NB4 (cell line): ENCODE measurements around the gene CLIP4.

ENCODE experiments used
- DNase-seq: peaks from one replicate; pipeline ENCODE4 v3.0.0; 2010; ENCODE audit warnings: low read depth
- H3K4me3 ChIP-seq: one replicate; pipeline ENCODE4 v1.5.1; 2011; ENCODE audit warnings: mild to moderate bottlenecking, low read depth, low read length, moderate library complexity
- CTCF ChIP-seq: IDR thresholded peaks from one replicate; pipeline ENCODE4 v1.5.1; 2012; ENCODE audit warnings: low read depth, low read length
- MAX ChIP-seq: IDR thresholded peaks from 2 replicates; pipeline ENCODE4 v1.6.1; 2011; ENCODE audit warnings: low read depth, low read length
- MYC ChIP-seq: IDR thresholded peaks from 2 replicates; pipeline ENCODE4 v1.6.1; 2011; ENCODE audit warnings: low read depth, low read length
- POLR2A ChIP-seq: IDR thresholded peaks from 2 replicates; pipeline ENCODE4 v1.6.1; 2011; ENCODE audit warnings: mild to moderate bottlenecking; ENCODE audit not compliant: insufficient read length; ENCODE audit errors: extremely low read depth

CLIP4 gene

GRCh38 chr2:29139152-29139551 is 23.9 kb downstream of the CLIP4 start:
- no peak for TF ChIP-seq MYC
- no peak for TF ChIP-seq MAX
- TF ChIP-seq POLR2A, result no peak
- TF ChIP-seq CTCF, result no peak
- no peak overlapping the region for H3K4me3 ChIP-seq
- no peak for DNase-seq

- no peak for DNase-seq
- H3K4me3 ChIP-seq, result no peak overlapping the region
- TF ChIP-seq MYC, result no peak
- TF ChIP-seq POLR2A, result no peak
- no peak for TF ChIP-seq MAX
- no peak for TF ChIP-seq CTCF
Measured at GRCh38 chr2:29139731-29140130, 24.5 kb downstream of the CLIP4 start.

- TF ChIP-seq CTCF, result no peak
- no peak for TF ChIP-seq MYC
- TF ChIP-seq POLR2A, result no peak
- no peak for TF ChIP-seq MAX
- no peak overlapping the region for H3K4me3 ChIP-seq
- DNase-seq, result no peak
Measured at GRCh38 chr2:29143657-29144056, 28.4 kb downstream of the CLIP4 start.

GRCh38 chr2:29146197-29146596 is 31.0 kb downstream of the CLIP4 start:
- no peak overlapping the region for H3K4me3 ChIP-seq
- TF ChIP-seq CTCF (no peak), MYC (no peak), POLR2A (no peak), MAX (no peak)
- no peak for DNase-seq

- TF ChIP-seq MAX, result no peak
- no peak for TF ChIP-seq MYC
- no peak for TF ChIP-seq POLR2A
- no peak for TF ChIP-seq CTCF
- DNase-seq, result no peak
- no peak overlapping the region for H3K4me3 ChIP-seq
Measured at GRCh38 chr2:29147963-29148362, 32.7 kb downstream of the CLIP4 start.

GRCh38 chr2:29154610-29155009 is 39.4 kb downstream of the CLIP4 start:
- no peak overlapping the region for H3K4me3 ChIP-seq
- no peak for DNase-seq
- TF ChIP-seq MAX (no peak), POLR2A (no peak), MYC (no peak), CTCF (no peak)
